Pulmonary artery endothelial cell (primary cell): ENCODE measurements around the gene FTO. TPM values are rescaled to one million over a fixed set of nuclear protein-coding genes. Genes with fewer than 3 reads are reported as not detected.

Experiments used
- DNase-seq: peaks from one replicate; pipeline ENCODE4 v3.0.0-alpha.2; 2011; ENCODE audit warnings: low read depth, low spot score
- total RNA-seq: library from RNA; depleted of rRNA; stranded (reverse); fragments of >200 nt; gene quantifications from 2 replicates; pipeline ENCODE4 v1.2.3, GENCODE V29; 2014

FTO gene
- total RNA-seq, 1 donor from 2014 or later = 57.4 TPM

DNA sequence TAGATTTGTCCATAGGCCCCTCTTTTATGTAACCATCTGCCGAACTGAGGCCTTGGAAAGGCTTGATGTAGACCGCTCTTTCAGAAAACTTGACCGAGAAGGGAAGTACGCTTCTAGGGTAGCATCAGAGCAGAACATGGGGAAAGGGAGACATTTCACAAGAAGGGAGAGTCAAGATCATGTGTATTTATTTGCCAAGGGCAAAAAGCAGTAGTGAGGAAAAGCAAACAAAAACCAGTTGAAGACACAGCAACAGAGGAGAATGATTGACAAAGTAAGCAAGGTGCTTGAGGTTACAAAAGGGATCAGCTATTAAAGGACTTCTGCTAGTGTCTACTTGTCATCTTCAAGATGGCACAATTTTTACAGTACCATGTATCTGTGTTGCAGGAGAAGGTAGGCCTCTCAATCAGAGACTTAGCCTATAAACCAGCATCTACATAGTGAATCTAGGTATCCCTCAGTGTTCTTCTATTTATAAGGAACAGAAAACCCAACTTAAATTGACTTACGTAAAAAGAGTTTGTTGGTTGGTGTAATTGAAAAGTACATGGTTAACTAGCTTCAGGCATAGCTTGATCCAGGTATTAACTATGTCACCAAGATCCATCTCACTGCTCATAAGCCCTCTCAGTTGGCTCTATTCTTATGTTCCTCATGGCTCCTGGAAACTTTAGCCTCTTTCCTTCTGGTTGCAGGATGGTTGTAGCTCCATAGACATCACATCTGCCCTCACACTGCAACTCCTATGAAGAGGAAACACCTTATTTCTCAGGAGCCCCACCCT, 294.3 kb downstream of the FTO start:
- no peak for DNase-seq

- DNase-seq = no peak
Observed at GRCh38 chr16:53998966-53999522, 295.1 kb downstream of the FTO start.

DNA sequence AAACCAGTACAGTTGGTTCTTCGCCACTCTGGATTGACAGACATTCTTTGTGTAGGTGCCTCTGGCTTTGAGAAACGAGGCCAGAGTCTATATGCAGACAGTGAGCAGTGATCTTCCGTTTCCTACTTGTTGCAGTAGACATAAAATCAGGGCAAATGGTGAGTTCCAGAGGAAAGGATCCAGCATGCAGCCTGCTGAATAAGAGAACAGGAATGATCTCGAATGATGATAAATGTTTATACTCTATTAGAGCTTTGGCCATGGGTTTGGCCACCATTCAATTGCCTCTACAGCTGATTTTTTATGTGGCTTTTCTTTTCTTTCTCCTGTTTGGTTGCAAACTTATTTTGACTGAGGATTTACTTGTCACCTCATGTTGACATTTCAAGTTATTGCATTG, 295.9 kb downstream of the FTO start:
- DNase-seq = no peak

- no peak for DNase-seq
Observed at GRCh38 chr16:54000361-54000760, 296.4 kb downstream of the FTO start.

- DNase-seq = no peak
Observed at GRCh38 chr16:54006693-54007092, 302.7 kb downstream of the FTO start.

DNA sequence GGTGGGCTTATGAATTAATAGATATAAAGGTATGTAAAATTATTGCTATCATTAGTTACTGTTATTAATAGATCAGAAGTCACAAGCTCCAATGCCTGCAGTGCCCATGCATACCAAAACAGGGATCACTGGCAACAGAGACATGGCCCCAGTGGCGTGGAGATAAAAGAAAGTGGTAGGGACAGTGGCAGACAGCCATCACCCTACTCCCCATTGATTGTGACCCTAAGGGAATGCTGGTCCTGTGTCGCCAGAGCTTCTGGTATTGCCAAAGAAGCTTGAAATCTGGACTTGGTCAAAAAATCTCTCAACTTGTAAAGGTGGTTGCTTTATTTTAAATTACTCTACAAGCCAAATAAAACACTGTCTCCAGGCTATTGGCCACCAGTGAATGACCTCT, 303.5 kb downstream of the FTO start:
- DNase-seq = no peak

- DNase-seq = no peak
Observed at GRCh38 chr16:54009464-54010176, 305.7 kb downstream of the FTO start.

GRCh38 chr16:54015147-54015546, 311.2 kb downstream of the FTO start:
- no peak for DNase-seq

DNA sequence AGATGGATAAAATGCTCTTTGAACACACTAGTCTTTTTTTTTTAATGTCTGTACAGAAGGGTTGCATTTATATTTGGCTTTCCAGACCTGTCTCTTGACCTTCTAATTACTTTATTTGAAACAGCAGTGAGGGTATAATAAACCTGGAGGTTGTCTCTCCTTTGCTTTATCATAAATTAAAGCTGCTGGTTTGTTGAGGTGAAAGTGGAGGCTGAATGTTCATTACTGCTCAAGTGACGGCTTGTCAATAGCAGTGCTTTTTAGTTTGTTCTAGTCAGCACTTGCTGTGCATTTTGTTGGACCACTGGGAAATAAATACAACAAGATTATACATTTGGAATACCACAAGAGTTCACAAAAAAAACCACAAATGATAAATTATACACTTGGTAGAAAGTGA, 318.4 kb downstream of the FTO start:
- DNase-seq = no peak

- DNase-seq = no peak
Observed at GRCh38 chr16:54026456-54026855, 322.5 kb downstream of the FTO start.

DNA sequence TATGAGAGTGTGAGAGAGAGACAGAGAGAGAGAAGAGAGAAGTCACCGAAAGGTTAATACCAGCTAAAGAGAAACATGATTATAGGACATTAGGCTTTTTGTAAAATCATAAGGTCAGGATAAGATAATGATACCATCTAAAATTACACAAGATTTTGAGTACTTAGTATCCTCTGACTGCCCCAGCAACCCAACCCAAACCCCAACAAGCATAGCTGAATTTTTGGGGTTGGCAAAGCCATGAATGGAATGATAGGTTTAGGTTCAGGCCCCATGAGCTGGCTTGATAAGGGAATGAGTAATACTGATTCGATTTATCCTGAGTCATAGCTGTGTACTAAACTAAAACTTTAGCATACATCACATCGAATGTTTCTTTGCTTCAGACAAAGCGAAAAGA, 323.1 kb downstream of the FTO start:
- DNase-seq = no peak

GRCh38 chr16:54027558-54027957, 323.6 kb downstream of the FTO start:
- DNase-seq = no peak

DNA sequence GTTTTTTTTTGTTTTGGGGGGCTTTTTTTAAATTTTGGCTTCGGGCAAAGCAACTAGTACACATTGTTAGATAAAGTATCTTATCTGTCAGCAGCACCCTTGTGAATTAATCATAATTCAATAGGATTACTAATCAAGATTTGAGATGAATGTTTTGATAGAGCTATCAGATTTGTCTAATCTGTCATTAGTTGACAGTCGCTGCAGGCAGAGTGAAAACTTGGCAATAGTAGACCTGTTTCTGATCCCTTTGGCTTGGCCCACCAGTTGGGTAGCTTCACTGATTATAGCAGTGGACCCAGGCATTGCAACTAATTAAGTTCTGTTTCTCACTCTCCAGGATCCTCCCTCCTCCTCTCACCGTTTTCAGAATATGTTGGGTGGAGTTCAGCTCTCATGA, 324.0 kb downstream of the FTO start:
- no peak for DNase-seq

- DNase-seq = no peak
Observed at GRCh38 chr16:54030451-54030850, 326.5 kb downstream of the FTO start.

- DNase-seq = no peak
Observed at GRCh38 chr16:54031107-54031760, 327.3 kb downstream of the FTO start.

- no peak for DNase-seq
Observed at GRCh38 chr16:54033747-54034146, 329.8 kb downstream of the FTO start.

- no peak for DNase-seq
Observed at GRCh38 chr16:54034684-54035083, 330.7 kb downstream of the FTO start.

DNA sequence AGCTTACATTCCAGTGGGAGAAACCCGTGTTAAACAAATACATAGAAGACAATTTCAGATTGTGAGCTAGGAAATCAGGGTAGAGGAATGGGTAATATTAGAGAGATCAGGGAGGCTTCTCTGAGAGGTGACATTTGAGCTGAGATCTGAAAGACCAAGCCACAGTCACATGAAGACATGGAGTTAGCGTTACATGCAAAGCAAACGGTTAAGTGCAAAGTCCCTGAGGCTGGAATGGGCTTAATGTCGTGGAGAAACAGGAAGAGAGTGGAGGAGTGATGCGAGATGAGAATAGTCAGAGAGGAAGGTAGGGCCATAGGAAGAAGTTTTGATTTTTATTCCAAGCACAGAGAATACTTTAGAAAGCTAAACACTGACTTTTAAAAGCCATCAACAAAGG, 336.5 kb downstream of the FTO start:
- DNase-seq = no peak

- no peak for DNase-seq
Observed at GRCh38 chr16:54040975-54041374, 337.0 kb downstream of the FTO start.

GRCh38 chr16:54048586-54049495, 344.9 kb downstream of the FTO start:
- no peak for DNase-seq
